IMR-90 (cell line): ENCODE data around the gene NCOA3. TPM values are rescaled to one million over a fixed set of nuclear protein-coding genes. Genes with fewer than 3 reads are reported as not detected.

Source experiments
- ATAC-seq: fragments of 200-7000 bp; cut with Tn5 transposase; 2 replicates; pipeline ENCODE4 v1.9.1; 2020; ENCODE audit warnings: low read depth, mild to moderate bottlenecking, moderate library complexity
- BruUV-seq: library from RNA; stranded (reverse); fragments of 400-500 nt; replicated peaks from 2 replicates; lab custom pipeline; 2021; lab: Mats Ljungman, UMichigan
- CTCF ChIA-PET: fragments of 300-600 bp; formaldehyde crosslinking; extraction: SDS; loops from one replicate; lab custom pipeline; 2021; ENCODE audit warnings: antibody characterized with exemption; lab: Yijun Ruan, JAX
- POLR2A ChIA-PET: fragments of 300-600 bp; sonication (Branson Sonifier 250); formaldehyde crosslinking; loops from one replicate; lab custom pipeline; 2022; ENCODE audit warnings: antibody characterized with exemption; ENCODE audit not compliant: unreplicated experiment; lab: Charles Lee
- DNase-seq: peaks from one replicate; pipeline ENCODE4 v3.0.0; 2013
- H2AFZ ChIP-seq: replicated peaks from 2 replicates; pipeline ENCODE3; 2013; ENCODE audit warnings: low read length, mild to moderate bottlenecking; ENCODE audit not compliant: poor library complexity
- H2AK5ac ChIP-seq: 2 replicates; pipeline ENCODE4 v1.6.1; 2013; ENCODE audit warnings: low read depth, low read length, inconsistent platforms
- H2AK9ac ChIP-seq: replicated peaks from 2 replicates; pipeline ENCODE3; 2013; ENCODE audit warnings: mild to moderate bottlenecking, low read depth, low read length, moderate library complexity; ENCODE audit not compliant: poor library complexity
- H2BK120ac ChIP-seq: 2 replicates; pipeline ENCODE4 v1.6.1; 2013; ENCODE audit warnings: low read depth, low read length, inconsistent platforms
- H2BK15ac ChIP-seq: 3 replicates; pipeline ENCODE4 v1.6.1; 2013; ENCODE audit warnings: low read depth, low read length, inconsistent platforms
- H2BK20ac ChIP-seq: 2 replicates; pipeline ENCODE4 v1.6.1; 2013; ENCODE audit warnings: low read depth, mild to moderate bottlenecking, inconsistent platforms, low read length, moderate library complexity
- H2BK5ac ChIP-seq: 2 replicates; pipeline ENCODE4 v1.6.1; 2013; ENCODE audit warnings: mild to moderate bottlenecking, low read depth, low read length, inconsistent platforms; ENCODE audit not compliant: poor library complexity, severe bottlenecking
- H3K14ac ChIP-seq: replicated peaks from 2 replicates; pipeline ENCODE4 v1.6.1; 2013; ENCODE audit warnings: low read depth, low read length, inconsistent platforms
- H3K18ac ChIP-seq: 2 replicates; pipeline ENCODE4 v1.6.1; 2013; ENCODE audit warnings: low read depth, low read length, control low read depth
- H3K23ac ChIP-seq: 2 replicates; pipeline ENCODE4 v1.6.1; 2013; ENCODE audit warnings: low read depth, low read length, inconsistent platforms
- H3K27ac ChIP-seq: 2 replicates; pipeline ENCODE4 v1.5.1; 2013; ENCODE audit warnings: mild to moderate bottlenecking, control low read depth, low read length; ENCODE audit not compliant: insufficient read depth
- H3K27me3 ChIP-seq: 2 replicates; pipeline ENCODE4 v1.6.1; 2013; ENCODE audit warnings: low read length; ENCODE audit not compliant: control insufficient read depth, insufficient read depth
- H3K36me3 ChIP-seq: 2 replicates; pipeline ENCODE4 v1.6.1; 2013; ENCODE audit warnings: low read length, mixed read lengths; ENCODE audit not compliant: control insufficient read depth, insufficient read depth
- H3K4ac ChIP-seq: 2 replicates; pipeline ENCODE4 v1.6.1; 2013; ENCODE audit warnings: low read depth, low read length, inconsistent platforms
- H3K4me1 ChIP-seq: 2 replicates; pipeline ENCODE4 v1.6.1; 2013; ENCODE audit warnings: low read length, mixed read lengths; ENCODE audit not compliant: control insufficient read depth, insufficient read depth
- H3K4me2 ChIP-seq: 2 replicates; pipeline ENCODE4 v1.6.1; 2013; ENCODE audit warnings: low read depth, mild to moderate bottlenecking, control low read depth, low read length, moderate library complexity
- H3K4me3 ChIP-seq: 2 replicates; pipeline ENCODE4 v1.5.1; 2013; ENCODE audit warnings: low read depth, mild to moderate bottlenecking, control low read depth, low read length, moderate library complexity; ENCODE audit not compliant: insufficient read depth
- H3K56ac ChIP-seq: 2 replicates; pipeline ENCODE4 v1.6.1; 2013; ENCODE audit warnings: low read length, inconsistent platforms; ENCODE audit not compliant: insufficient read depth; ENCODE audit errors: extremely low read depth
- H3K79me1 ChIP-seq, 2 experiments: 2 replicates each; pipeline ENCODE4 v1.6.1; 2013; ENCODE audit warnings: low read length in 2 of 2, inconsistent platforms in 1 of 2, low read depth in 1 of 2
- H3K9ac ChIP-seq: 2 replicates; pipeline ENCODE4 v1.6.1; 2013; ENCODE audit warnings: low read depth, low read length, control low read depth
- H3K9me1 ChIP-seq: 2 replicates; pipeline ENCODE4 v1.6.1; 2013; ENCODE audit warnings: low read length, inconsistent platforms; ENCODE audit not compliant: insufficient read depth
- H3K9me3 ChIP-seq: 2 replicates; pipeline ENCODE4 v1.6.1; 2013; ENCODE audit warnings: low read length; ENCODE audit not compliant: control insufficient read depth, insufficient read depth
- H4K20me1 ChIP-seq: 2 replicates; pipeline ENCODE4 v1.6.1; 2013; ENCODE audit warnings: low read length, inconsistent platforms; ENCODE audit not compliant: insufficient read depth
- H4K5ac ChIP-seq: 2 replicates; pipeline ENCODE4 v1.6.1; 2013; ENCODE audit warnings: mild to moderate bottlenecking, low read depth, low read length, control low read depth
- H4K8ac ChIP-seq, 2 experiments: 2 replicates each; pipeline ENCODE4 v1.6.1; 2013; ENCODE audit warnings: low read depth in 2 of 2, low read length in 2 of 2, control low read depth in 1 of 2, inconsistent platforms in 1 of 2
- H4K91ac ChIP-seq: 2 replicates; pipeline ENCODE4 v1.6.1; 2013; ENCODE audit warnings: low read depth, low read length, inconsistent platforms; ENCODE audit not compliant: insufficient read depth
- CEBPB ChIP-seq: IDR thresholded peaks from 2 replicates; pipeline ENCODE4 v1.6.1; 2012; ENCODE audit warnings: low read depth, low read length, improper control_type of control experiment
- CHD1 ChIP-seq: IDR thresholded peaks from 2 replicates; pipeline ENCODE4 v1.6.1; 2012; ENCODE audit warnings: low read depth, low read length, improper control_type of control experiment
- ELK1 ChIP-seq: fragments of 150-350 bp; IDR thresholded peaks from 2 replicates; pipeline ENCODE4 v1.6.1; 2016; ENCODE audit warnings: low read depth, mild to moderate bottlenecking, low read length, moderate library complexity, borderline replicate concordance
- FOS ChIP-seq: fragments of 150-350 bp; IDR thresholded peaks from 2 replicates; pipeline ENCODE4 v1.6.1; 2016; ENCODE audit warnings: low read depth, low read length
- MAFK ChIP-seq: IDR thresholded peaks from 2 replicates; pipeline ENCODE4 v1.6.1; 2012; ENCODE audit warnings: low read depth, low read length, improper control_type of control experiment
- MAZ ChIP-seq: IDR thresholded peaks from 2 replicates; pipeline ENCODE4 v1.6.1; 2012; ENCODE audit warnings: low read depth, mild to moderate bottlenecking, low read length, improper control_type of control experiment, moderate library complexity, borderline replicate concordance
- MXI1 ChIP-seq: IDR thresholded peaks from 2 replicates; pipeline ENCODE4 v1.6.1; 2012; ENCODE audit warnings: low read depth, mild to moderate bottlenecking, low read length, moderate library complexity, borderline replicate concordance
- RAD21 ChIP-seq: IDR thresholded peaks from 2 replicates; pipeline ENCODE4 v1.6.1; 2012; ENCODE audit warnings: low read length, improper control_type of control experiment
- RCOR1 ChIP-seq: IDR thresholded peaks from 2 replicates; pipeline ENCODE4 v1.6.1; 2012; ENCODE audit warnings: mild to moderate bottlenecking, low read length, improper control_type of control experiment; ENCODE audit not compliant: insufficient replicate concordance
- WGBS, 2 experiments: methylation state at CpG; one replicate each; pipeline versions ENCODE4 v1.1.5 to v1.1.7; 2013; ENCODE audit warnings: missing lambda C conversion rate in 2 of 2; ENCODE audit not compliant: insufficient read length in 1 of 2; ENCODE audit errors: extremely low coverage in 2 of 2; 5-methylcytosine and 5-hydroxymethylcytosine counted together
- dilution Hi-C: fragments of 300-500 bp; cut with HindIII; formaldehyde crosslinking; loops from one replicate; pipeline ENCODE4 v1.14.3; 2018; ENCODE audit warnings: low sequenced_read_pairs; ENCODE audit not compliant: unreplicated experiment
- in situ Hi-C: fragments of 300-500 bp; cut with MboI; formaldehyde crosslinking; loops from 3 replicates; pipeline ENCODE4 v1.14.3; 2019; ENCODE audit warnings: low sequenced_read_pairs, inconsistent platforms, mixed read lengths
- intact Hi-C: fragments of 100-400 bp; cut with micrococcal nuclease; formaldehyde crosslinking; loops from 2 replicates; pipeline ENCODE4 v1.10.0; 2022
- polyA plus RNA-seq, 3 experiments: library from polyadenylated mRNA; depleted of rRNA; stranded (reverse); fragments of >200 nt; gene quantifications; 2 replicates each; pipeline ENCODE4 v1.2.3, GENCODE V29; 2012; ENCODE audit warnings: low replicate concordance in 1 of 3
- total RNA-seq: library from RNA; depleted of rRNA; stranded (reverse); fragments of >200 nt; gene quantifications from 2 replicates; pipeline ENCODE4 v1.2.3, GENCODE V29; 2012

NCOA3 gene
- total and polyA plus RNA-seq, 2 of the 4 experiments (the other 2 are of a cell fraction): 8.8 to 29.0 TPM

GRCh38 chr20:47524015-47524784 is 22.5 kb downstream of the NCOA3 start:
- Histone ChIP-seq H3K9me1 (no peaks in the 10 kb centered on the region), H3K79me1 (peaks cover 12 to 48% of the 10 kb centered on the region in 2 experiments), H4K5ac (no peak overlapping the region), H3K4ac (no peak overlapping the region), H2BK5ac (no peak overlapping the region), H2AK9ac (no peak overlapping the region), H4K91ac (no peak overlapping the region), H2BK20ac (no peak overlapping the region), H3K36me3 (peaks cover 9% of the 10 kb centered on the region), H3K4me3 (no peak overlapping the region), H3K27ac (no peak overlapping the region), H2AK5ac (no peak overlapping the region), H4K20me1 (peaks cover 11% of the 10 kb centered on the region), H2AFZ (no peak overlapping the region), H3K23ac (no peak overlapping the region), H3K4me1 (no peaks in the 10 kb centered on the region), H3K9ac (no peak overlapping the region), H3K4me2 (no peak overlapping the region), H3K56ac (no peak overlapping the region), H4K8ac (no peak overlapping the region), H3K9me3 (peaks cover 13% of the 10 kb centered on the region), H3K14ac (no peak overlapping the region), H2BK120ac (no peak overlapping the region), H3K18ac (no peak overlapping the region), H3K27me3 (no peaks in the 10 kb centered on the region), H2BK15ac (no peak overlapping the region)
- WGBS, 2 experiments: no CpG with 5 or more reads among the region's 8 CpGs
- ATAC-seq (no peak), DNase-seq (no peak)
- TF ChIP-seq ELK1 (no peak), RCOR1 (no peak), FOS (no peak), MAFK (no peak), MXI1 (no peak), MAZ (no peak), RAD21 (no peak), CEBPB (no peak), CHD1 (no peak)
- ChIA-PET POLR2A (no interaction called here), CTCF (no interaction called here)
- dilution Hi-C loops (no loop called here), in situ Hi-C loops (no loop called here), intact Hi-C loops (no loop called here)
- BruUV-seq: no TSS peak
